GM04503 (cell line): ENCODE data around the gene CAMKV.
"Not testable (repeated sequence)": the region's sequence is repeated elsewhere in the genome, so short reads cannot be mapped to it uniquely, and the experiment has no call there.

Experiments
- DNase-seq: peaks from one replicate; pipeline ENCODE4 v3.0.0-alpha.2; 2012; ENCODE audit warnings: low read depth

CAMKV gene

DNA sequence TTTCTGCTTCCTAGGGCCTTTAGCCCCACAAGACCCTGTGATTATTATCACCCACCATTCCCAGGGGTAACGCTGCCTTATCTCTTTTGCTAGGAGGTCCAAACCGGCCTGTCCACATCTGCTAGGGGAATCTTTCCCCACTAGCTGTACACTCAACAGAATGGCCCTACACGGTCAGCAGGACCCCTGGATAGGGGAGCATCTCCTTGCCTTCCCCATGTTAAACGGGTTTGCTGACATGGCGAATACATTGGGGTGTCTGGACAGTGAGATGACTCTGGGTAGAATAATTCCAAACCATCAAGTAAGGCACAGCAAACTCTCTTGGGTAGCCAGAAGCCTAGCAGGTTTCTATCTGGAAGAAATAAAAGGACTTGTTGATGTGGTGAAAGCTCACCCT is 14.0 kb downstream of the CAMKV start:
- DNase-seq: no peak

DNA sequence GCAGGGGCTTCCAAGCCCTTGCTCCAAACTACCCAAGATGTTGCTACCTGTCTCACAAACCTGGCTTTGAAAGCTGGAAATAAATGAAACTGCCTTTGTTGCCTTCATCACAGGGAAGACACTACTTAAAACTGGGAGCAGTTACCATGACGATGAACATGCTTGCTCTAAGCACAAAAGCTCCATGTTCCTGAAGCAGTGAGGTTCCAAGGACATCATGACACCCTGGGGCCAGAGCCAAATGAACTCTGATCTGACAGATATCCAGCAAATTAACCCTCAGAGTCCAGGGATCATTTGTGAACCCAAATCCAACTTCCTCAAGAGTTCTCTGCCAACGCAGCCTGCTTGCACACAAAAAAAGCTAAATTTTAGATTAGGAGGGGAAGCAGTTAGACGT is 24.0 kb downstream of the CAMKV start:
- DNase-seq: no peak

DNA sequence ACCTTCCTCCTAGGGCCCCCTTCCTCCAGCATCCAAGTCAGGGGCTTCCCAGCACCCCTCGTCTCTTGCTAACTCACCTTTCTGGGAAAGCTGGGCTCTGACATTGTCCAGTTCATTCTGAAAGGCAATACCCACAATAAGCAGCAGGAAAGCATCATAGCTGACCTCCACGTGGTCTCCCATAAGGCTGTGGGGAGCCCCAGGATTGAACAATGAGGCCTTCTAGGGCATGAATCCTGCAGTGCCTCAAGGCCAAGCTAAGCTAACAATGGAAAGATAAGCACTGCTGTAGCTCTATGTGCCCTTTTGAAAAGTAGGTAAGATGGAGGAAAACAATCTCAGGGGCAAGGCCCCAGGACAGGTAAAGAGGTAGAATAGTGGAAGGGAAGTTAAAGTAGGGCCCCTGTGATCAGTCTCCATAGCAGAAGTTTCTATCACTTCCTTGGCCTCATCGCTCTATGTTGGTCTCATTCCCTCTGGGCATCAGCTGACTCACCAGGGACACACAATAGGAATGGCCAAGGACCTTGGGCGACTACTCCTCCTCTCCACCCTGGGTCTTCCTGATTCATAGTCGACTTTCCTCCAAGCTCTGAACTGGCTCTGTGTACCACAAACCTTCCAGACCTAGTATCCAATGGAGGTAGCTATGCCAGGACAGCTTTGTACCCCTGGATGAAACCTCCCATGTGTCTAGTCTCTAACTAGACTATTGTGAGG is 25.1 kb downstream of the CAMKV start:
- no peak for DNase-seq

GRCh38 chr3:49842843-49843517 is 26.7 kb downstream of the CAMKV start:
- DNase-seq: no peak

DNA sequence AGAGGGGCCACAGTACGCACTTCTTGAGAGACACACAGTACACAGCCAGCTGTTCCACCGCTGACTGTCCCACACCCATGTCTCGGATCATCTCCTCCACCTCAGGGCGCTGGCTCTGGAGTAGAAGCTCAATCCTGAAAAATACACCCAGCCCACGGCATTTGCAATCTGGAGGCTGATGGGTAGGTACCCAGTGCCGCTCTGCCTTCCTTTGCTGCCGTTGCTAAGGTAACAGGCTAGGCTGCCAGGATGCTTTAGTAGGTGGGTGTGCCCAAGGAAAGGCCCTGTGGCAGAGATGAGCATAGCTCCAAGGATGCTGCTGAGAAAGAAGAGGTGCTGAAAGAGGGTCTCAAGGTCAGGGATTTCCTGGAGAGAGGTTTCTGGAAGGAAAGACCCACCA is 27.9 kb downstream of the CAMKV start:
- no peak for DNase-seq

DNA sequence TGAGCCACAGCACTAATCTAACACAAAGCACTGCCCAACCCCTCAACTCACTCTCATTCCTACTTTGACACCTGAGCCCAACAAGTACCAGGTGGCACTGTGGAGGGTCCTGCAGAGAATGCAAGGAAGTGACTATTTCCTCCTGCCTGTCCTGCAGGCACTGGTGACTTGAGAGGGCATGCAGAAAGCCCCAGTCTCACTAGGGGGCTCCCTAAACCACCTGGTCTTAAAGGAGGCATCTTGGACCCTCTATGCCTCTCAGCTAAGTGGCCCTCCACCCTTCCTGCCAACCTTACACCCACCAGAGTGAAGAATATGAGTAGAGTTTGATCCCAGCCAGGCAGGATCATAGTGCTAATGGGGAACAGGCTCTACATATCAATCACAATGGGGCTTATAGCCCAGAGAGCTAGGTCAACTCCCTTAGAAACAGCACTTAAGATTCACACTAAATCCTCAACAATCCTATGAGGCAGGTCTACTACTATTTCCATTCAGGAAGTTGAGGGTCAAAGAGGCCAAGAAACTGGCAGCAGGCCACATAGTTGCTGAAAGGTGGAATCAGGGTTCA is 28.5 kb downstream of the CAMKV start:
- DNase-seq: no peak

DNA sequence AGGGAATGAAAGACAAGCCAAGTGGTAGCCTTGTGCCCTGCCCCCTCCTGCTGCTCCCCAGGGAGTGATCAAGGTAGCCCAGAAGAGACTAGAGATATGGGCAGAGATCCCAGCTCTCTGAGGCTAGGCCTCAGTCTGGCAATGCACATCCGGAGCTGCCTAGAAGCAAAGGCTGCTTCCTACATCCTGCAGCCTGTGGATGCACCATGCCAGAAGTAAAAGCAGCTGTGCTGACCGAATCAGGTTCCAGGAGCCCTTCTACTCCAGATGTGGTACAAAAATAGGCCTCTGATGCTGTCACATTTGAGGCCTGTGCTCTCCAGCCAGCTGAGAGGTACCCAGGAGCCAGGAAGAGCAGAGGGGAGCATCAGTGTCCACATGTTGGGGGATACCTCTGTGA is 29.3 kb downstream of the CAMKV start:
- no peak for DNase-seq

- DNase-seq: no peak
These were observed 30.4 kb downstream of the CAMKV start for GRCh38 chr3:49839193-49839809.

GRCh38 chr3:49831341-49831740 is 38.4 kb downstream of the CAMKV start:
- DNase-seq: no peak

GRCh38 chr3:49826016-49826415 is 43.7 kb downstream of the CAMKV start:
- DNase-seq: no peak

- not testable (repeated sequence) for DNase-seq
These were observed 46.6 kb downstream of the CAMKV start for GRCh38 chr3:49823131-49823530.

DNA sequence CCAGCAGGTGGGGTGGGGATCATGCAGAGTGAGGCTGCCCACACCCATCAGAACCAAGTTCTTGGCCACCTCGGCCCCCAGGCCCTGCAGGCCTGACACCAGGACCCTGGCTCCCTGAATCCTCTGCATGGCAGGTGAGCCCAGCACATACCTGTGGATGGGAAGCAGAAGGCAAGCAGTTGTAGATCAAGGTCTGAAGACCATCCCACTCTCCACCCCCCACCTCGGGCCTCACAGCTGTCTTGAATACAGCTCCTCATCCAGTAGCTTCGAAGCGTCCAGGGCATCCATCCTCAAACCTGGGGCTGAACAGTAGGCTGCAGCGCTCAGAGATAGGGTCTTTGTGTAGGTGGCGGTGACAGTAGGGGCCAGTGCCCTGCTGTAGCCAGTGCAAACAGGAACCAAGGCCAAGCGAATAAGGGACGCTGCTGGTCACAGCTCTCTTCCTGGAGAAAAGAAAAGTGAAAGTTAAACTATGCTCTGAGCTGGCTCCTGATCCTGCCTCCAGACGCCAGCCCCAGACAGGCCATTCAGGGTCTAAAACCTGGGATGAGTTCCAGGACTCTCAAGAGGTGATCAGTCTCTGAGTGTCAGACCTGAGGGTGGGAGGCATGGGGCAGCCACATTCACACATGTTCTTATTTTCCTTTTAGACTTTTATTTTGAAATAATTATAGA is 56.1 kb downstream of the CAMKV start, which contains the start of gene UBA7:
TSS of gene UBA7 (minus strand) at position 457 of the 678 bp plus-strand sequence. CDS start at position 291, 166 bp downstream.
- DNase-seq: no peak

DNA sequence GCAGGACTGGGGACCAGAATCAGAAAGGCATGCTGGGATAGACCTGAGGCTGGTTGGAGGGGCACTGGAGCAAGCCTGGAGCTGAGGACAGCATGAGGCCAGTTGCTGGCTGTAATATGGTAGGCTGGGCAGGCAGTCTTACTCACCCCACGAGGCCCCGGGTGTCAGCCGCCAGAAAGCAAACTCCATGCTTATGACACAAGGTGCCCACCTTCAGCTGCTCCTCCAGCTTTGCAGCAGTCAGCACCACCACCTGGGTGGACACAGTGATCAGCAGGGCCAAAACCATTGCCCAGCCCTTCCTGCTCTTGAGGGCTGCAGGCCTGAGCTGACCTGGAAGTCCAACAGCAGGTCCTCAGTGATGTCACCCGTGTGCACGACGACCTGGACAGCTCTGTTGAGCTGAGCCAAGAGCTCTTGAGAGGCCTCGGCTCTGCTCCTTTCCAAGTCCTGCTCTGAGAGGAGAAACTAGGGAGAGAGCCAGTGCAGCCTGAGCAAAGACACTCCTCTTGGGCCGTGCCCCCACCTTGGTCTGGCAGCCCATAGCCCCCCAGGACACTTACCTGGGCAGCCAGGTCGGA is 56.7 kb downstream of the CAMKV start:
- no peak for DNase-seq
